ENCODE results near the gene STAC3. TPM values are rescaled to one million over a fixed set of nuclear protein-coding genes. Genes with fewer than 3 reads are reported as not detected.

The STAC3 gene
- total RNA-seq, 2 experiments from 2014 or later: 10.7 to 11.4 TPM

Small RNA genes lying within 50 kb of the gene (microRNA-seq; reads per million reads assigned to microRNA genes)
- not detected for gene MIR1228

Other genes starting within 250 kb of the STAC3 start
- 10 to 100 TPM; 11.3 TPM for gene ZBTB39, start 244.6 kb downstream of the STAC3 start, total RNA-seq
- gene TAC3, start 234.7 kb downstream of the STAC3 start, total RNA-seq: under 1 TPM; 0.34 to 0.53 TPM
- gene MYO1A, start 201.1 kb downstream of the STAC3 start, total RNA-seq: 1 to 10 TPM; 1.2 to 2.1 TPM
- gene NEMP1, start 172.4 kb downstream of the STAC3 start, total RNA-seq: 10 to 100 TPM; 52.9 to 59.6 TPM
- 10 to 100 TPM; 13.1 to 16.1 TPM for gene NAB2, start 162.1 kb downstream of the STAC3 start, total RNA-seq
- 100 to 1,000 TPM; 251 to 263 TPM for gene STAT6, start 139.8 kb downstream of the STAC3 start, total RNA-seq
- 1 to 10 TPM; 4.9 to 6.1 TPM for gene LRP1, start 122.7 kb downstream of the STAC3 start, total RNA-seq
- not detected for gene LRP1-AS, start 103.6 kb downstream of the STAC3 start, total RNA-seq
- gene NXPH4, start 34.4 kb downstream of the STAC3 start, total RNA-seq: 1 to 10 TPM; 1.7 to 2.4 TPM
- gene SHMT2, start 21.5 kb downstream of the STAC3 start, total RNA-seq: 100 to 1,000 TPM; 142 to 159 TPM
- gene R3HDM2, start 179.9 kb upstream of the STAC3 start, total RNA-seq: 10 to 100 TPM; 91.5 to 97.1 TPM
- gene INHBC, start 183.6 kb upstream of the STAC3 start, total RNA-seq: under 1 TPM in 1 of 2 experiments, not detected in 1; 0.14 TPM
- gene INHBE, start 204.1 kb upstream of the STAC3 start, total RNA-seq: not detected
- under 1 TPM; 0.54 to 0.86 TPM for gene GLI1, start 208.6 kb upstream of the STAC3 start, total RNA-seq
- gene ARHGAP9, start 228.7 kb upstream of the STAC3 start, total RNA-seq: 100 to 1,000 TPM; 282 to 304 TPM
- 100 to 1,000 TPM; 293 to 306 TPM for gene MARS1, start 236.9 kb upstream of the STAC3 start, total RNA-seq

Data from activated naive CD8-positive, alpha-beta T cell treated with anti-CD3 and anti-CD28 coated beads, Interleukin-2, amount 10 ng/mL, durations not matched to agents 7 days and 5 days (primary cell).